Neural cell (in vitro differentiated cells): Measurements from ENCODE around the gene SYT5. TPM values are rescaled to one million over a fixed set of nuclear protein-coding genes. Genes with fewer than 3 reads are reported as not detected.

Experiments used
- H2AFZ ChIP-seq: fragments of 200-600, 300-800 bp; sonication (generic), shearing (Covaris generic); 2 replicates; pipeline ENCODE4 v1.6.0; 2014; ENCODE audit warnings: low read depth, mild to moderate bottlenecking, antibody characterized with exemption, low read length, moderate library complexity
- H3F3A ChIP-seq: fragments of 200-600 bp; shearing (Covaris generic); 2 replicates; pipeline ENCODE4 v1.6.1; 2016; ENCODE audit warnings: mild to moderate bottlenecking, moderate library complexity, mixed read lengths, antibody characterized with exemption, low read length; ENCODE audit not compliant: insufficient read depth, poor library complexity, severe bottlenecking
- H3K27ac ChIP-seq: fragments of 200-600, 300-800 bp; sonication (generic), shearing (Covaris generic); 2 replicates; pipeline ENCODE4 v1.5.1; 2014; ENCODE audit warnings: mild to moderate bottlenecking, low read length, moderate library complexity
- H3K27me3 ChIP-seq: fragments of 300-800, 200-600 bp; sonication (generic), shearing (Covaris generic); 2 replicates; pipeline ENCODE4 v1.6.0; 2014; ENCODE audit warnings: mild to moderate bottlenecking, low read depth, low read length, moderate library complexity; ENCODE audit not compliant: insufficient read depth
- H3K36me3 ChIP-seq: fragments of 300-800, 200-600 bp; sonication (generic), shearing (Covaris generic); 2 replicates; pipeline ENCODE4 v1.5.1; 2014; ENCODE audit warnings: mild to moderate bottlenecking, antibody characterized with exemption, low read length, moderate library complexity; ENCODE audit not compliant: insufficient read depth
- H3K4me2 ChIP-seq: fragments of 300-800, 200-600 bp; sonication (generic), shearing (Covaris generic); 2 replicates; pipeline ENCODE4 v1.6.0; 2014; ENCODE audit warnings: mild to moderate bottlenecking, low read length
- H3K4me3 ChIP-seq: fragments of 300-800, 200-600 bp; sonication (generic), shearing (Covaris generic); 2 replicates; pipeline ENCODE4 v1.5.1; 2014; ENCODE audit warnings: mild to moderate bottlenecking, low read length, moderate library complexity
- H3K79me2 ChIP-seq: fragments of 200-600 bp; shearing (Covaris generic); replicated peaks from 2 replicates; pipeline ENCODE4 v1.6.0; 2014; ENCODE audit warnings: mild to moderate bottlenecking, low read length, moderate library complexity; ENCODE audit not compliant: insufficient read depth
- H3K9ac ChIP-seq: fragments of 300-800, 200-600 bp; sonication (generic), shearing (Covaris generic); 2 replicates; pipeline ENCODE4 v1.6.1; 2016; ENCODE audit warnings: mild to moderate bottlenecking, low read length, mixed read lengths
- H3K9me2 ChIP-seq: fragments of 200-600 bp; shearing (Covaris generic); 2 replicates; pipeline ENCODE4 v1.6.1; 2016; ENCODE audit warnings: mild to moderate bottlenecking, low read length, mixed read lengths; ENCODE audit not compliant: insufficient read depth
- H3K9me3 ChIP-seq: fragments of 200-600, 300-800 bp; sonication (generic), shearing (Covaris generic); 2 replicates; pipeline ENCODE4 v1.6.1; 2016; ENCODE audit warnings: mild to moderate bottlenecking, mixed run types, low read length, moderate library complexity, mixed read lengths
- H4K20me1 ChIP-seq: fragments of 200-600 bp; shearing (Covaris generic); 2 replicates; pipeline ENCODE4 v1.6.1; 2016; ENCODE audit warnings: mild to moderate bottlenecking, mixed run types; ENCODE audit not compliant: insufficient read depth
- CTCF ChIP-seq: fragments of 450-650 bp; IDR thresholded peaks from 2 replicates; pipeline ENCODE4 v1.5.1; 2014; ENCODE audit warnings: antibody characterized with exemption, mild to moderate bottlenecking, moderate library complexity; ENCODE audit not compliant: poor library complexity, severe bottlenecking
- EP300 ChIP-seq: fragments of 450-650 bp; conservative IDR thresholded peaks from 2 replicates; pipeline ENCODE4 v1.6.1; 2014; ENCODE audit warnings: antibody characterized with exemption, mild to moderate bottlenecking, moderate library complexity; ENCODE audit not compliant: poor library complexity, severe bottlenecking
- EZH2 ChIP-seq: fragments of 200-600, 300-800 bp; shearing (Covaris generic), sonication (generic); IDR thresholded peaks from 2 replicates; pipeline ENCODE4 v1.6.1; 2014; ENCODE audit warnings: antibody characterized with exemption, low read length, borderline replicate concordance, mild to moderate bottlenecking; ENCODE audit not compliant: insufficient read depth, poor library complexity, severe bottlenecking
- MXI1 ChIP-seq: fragments of 450-650 bp; conservative IDR thresholded peaks from 2 replicates; pipeline ENCODE4 v1.6.1; 2014; ENCODE audit warnings: antibody characterized with exemption, mild to moderate bottlenecking; ENCODE audit not compliant: poor library complexity, severe bottlenecking
- POLR2AphosphoS5 ChIP-seq: IDR thresholded peaks from 2 replicates; pipeline ENCODE4 v1.6.1; 2012
- REST ChIP-seq: IDR thresholded peaks from 2 replicates; pipeline ENCODE4 v1.6.1; 2012; ENCODE audit warnings: borderline replicate concordance
- SMC3 ChIP-seq: fragments of 450-650 bp; conservative IDR thresholded peaks from 2 replicates; pipeline ENCODE4 v1.6.1; 2014; ENCODE audit warnings: antibody characterized with exemption, mild to moderate bottlenecking, moderate library complexity; ENCODE audit not compliant: poor library complexity
- polyA plus RNA-seq: library from polyadenylated mRNA; depleted of rRNA; stranded (reverse); fragments of >200 nt; gene quantifications from 2 replicates; pipeline ENCODE4 v1.2.3, GENCODE V29; 2014

The SYT5 gene
- polyA plus RNA-seq, 1 donor from 2014 or later = 237 TPM

- no peaks in the 10 kb centered on the region for H3K79me2 ChIP-seq
- H4K20me1 ChIP-seq = no peaks in the 10 kb centered on the region
- peaks cover 19% of the 10 kb centered on the region for H3K27me3 ChIP-seq
- no peak overlapping the region for H3K27ac ChIP-seq
- no peak overlapping the region for H3K4me2 ChIP-seq
- no peak overlapping the region for H3K4me3 ChIP-seq
- H3K9ac ChIP-seq = no peak overlapping the region
- no peaks in the 10 kb centered on the region for H3F3A ChIP-seq
- no peaks in the 10 kb centered on the region for H3K9me3 ChIP-seq
- H2AFZ ChIP-seq = no peak overlapping the region
- no peak for TF ChIP-seq SMC3
- TF ChIP-seq EP300 = no peak
- no peak for TF ChIP-seq CTCF
- no peak for TF ChIP-seq MXI1
- H3K9me2 ChIP-seq = no peaks in the 10 kb centered on the region
- no peaks in the 10 kb centered on the region for H3K36me3 ChIP-seq
Observed at GRCh38 chr19:55147545-55148251, 32.4 kb downstream of the SYT5 start.

- no peaks in the 10 kb centered on the region for H3K9me3 ChIP-seq
- H3K4me3 ChIP-seq = no peak overlapping the region
- no peak overlapping the region for H2AFZ ChIP-seq
- no peak for TF ChIP-seq REST
- no peak for TF ChIP-seq EZH2
- no peak for TF ChIP-seq CTCF
- TF ChIP-seq POLR2AphosphoS5 = no peak
- no peak for TF ChIP-seq EP300
- H3K79me2 ChIP-seq = no peaks in the 10 kb centered on the region
- H3K9ac ChIP-seq = no peak overlapping the region
- no peak overlapping the region for H3K27ac ChIP-seq
- no peaks in the 10 kb centered on the region for H3K9me2 ChIP-seq
- no peaks in the 10 kb centered on the region for H3F3A ChIP-seq
- H4K20me1 ChIP-seq = no peaks in the 10 kb centered on the region
- H3K36me3 ChIP-seq = no peaks in the 10 kb centered on the region
- no peak overlapping the region for H3K4me2 ChIP-seq
- H3K27me3 ChIP-seq = peaks cover 19% of the 10 kb centered on the region
Observed at GRCh38 chr19:55146705-55147273, 33.3 kb downstream of the SYT5 start.
